ENCODE data around the gene PLEK2. TPM values are rescaled to one million over a fixed set of nuclear protein-coding genes. Genes with fewer than 3 reads are reported as not detected.
"Not testable (repeated sequence)": the region's sequence is repeated elsewhere in the genome, so short reads cannot be mapped to it uniquely, and the experiment has no call there.

Gene PLEK2, protein sequence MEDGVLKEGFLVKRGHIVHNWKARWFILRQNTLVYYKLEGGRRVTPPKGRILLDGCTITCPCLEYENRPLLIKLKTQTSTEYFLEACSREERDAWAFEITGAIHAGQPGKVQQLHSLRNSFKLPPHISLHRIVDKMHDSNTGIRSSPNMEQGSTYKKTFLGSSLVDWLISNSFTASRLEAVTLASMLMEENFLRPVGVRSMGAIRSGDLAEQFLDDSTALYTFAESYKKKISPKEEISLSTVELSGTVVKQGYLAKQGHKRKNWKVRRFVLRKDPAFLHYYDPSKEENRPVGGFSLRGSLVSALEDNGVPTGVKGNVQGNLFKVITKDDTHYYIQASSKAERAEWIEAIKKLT
- total RNA-seq (2014; rRNA removed; shearing (Covaris generic)), result not detected in 2 replicates

- DNase-seq (ENCODE audit: low spot score), result no peak
These were observed at the start of gene PLEK2 for GRCh38 chr14:67411820-67412421. TSS of gene PLEK2 (minus strand) at chr14:67412165. CDS start at chr14:67412059, 106 bp downstream.

DNA sequence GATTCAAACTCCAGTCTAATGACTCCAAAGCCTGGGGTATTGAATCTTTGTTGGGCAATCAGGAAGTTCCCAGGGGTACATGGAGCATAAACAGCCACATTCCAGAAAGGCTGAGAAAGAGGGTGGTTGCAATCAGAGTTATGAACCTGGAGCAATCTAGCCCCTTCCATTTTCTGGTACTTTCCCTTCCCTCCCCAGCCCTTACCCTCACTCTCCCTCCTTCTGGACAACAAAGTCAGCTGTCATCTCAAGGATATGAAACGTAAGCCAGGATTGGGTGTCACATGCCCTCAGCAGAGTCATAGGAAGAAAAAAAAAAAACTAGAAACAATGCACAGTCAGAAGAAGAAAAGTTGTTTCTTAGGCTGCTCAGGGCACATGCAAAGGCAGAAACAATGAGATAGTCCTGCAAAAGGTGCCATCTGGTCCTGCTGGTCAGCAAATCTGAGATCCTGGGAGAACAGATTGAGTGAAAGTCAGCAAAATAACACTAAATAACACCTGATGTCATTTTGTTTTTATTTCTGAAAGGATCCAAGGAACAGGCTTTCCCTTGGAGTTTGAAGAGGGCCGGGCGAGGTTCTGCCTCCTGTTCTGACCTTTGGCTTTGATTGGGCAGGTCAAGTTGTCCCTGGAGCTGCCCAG lies 49.5 kb upstream of the PLEK2 start:
- no peak for DNase-seq (ENCODE audit: low spot score)

- DNase-seq (ENCODE audit: low spot score), result no peak
These were observed 47.4 kb upstream of the PLEK2 start for GRCh38 chr14:67459336-67459735.

- DNase-seq (ENCODE audit: low spot score), result no peak
These were observed 45.8 kb upstream of the PLEK2 start for GRCh38 chr14:67457782-67458181.

DNA sequence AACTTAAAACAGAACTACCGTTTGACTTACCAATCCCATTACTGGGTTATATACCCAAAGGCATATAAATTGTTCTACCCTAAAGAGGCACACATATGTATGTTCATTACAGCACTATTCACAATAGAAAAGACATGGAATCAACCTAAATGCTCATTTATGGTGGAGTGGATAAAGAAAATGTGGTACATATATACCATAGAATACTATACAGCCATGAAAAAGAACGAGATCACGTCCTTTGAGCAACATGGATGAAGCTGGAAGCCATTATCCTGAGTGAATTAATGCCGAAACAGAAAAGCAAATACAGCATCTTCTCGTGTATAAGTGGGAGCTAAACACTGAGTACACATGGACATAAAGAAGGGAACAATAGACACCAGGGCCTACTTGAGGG lies 44.8 kb upstream of the PLEK2 start:
- no peak for DNase-seq (ENCODE audit: low spot score)

- no peak for DNase-seq (ENCODE audit: low spot score)
These were observed 41.8 kb upstream of the PLEK2 start for GRCh38 chr14:67453575-67454300.

DNA sequence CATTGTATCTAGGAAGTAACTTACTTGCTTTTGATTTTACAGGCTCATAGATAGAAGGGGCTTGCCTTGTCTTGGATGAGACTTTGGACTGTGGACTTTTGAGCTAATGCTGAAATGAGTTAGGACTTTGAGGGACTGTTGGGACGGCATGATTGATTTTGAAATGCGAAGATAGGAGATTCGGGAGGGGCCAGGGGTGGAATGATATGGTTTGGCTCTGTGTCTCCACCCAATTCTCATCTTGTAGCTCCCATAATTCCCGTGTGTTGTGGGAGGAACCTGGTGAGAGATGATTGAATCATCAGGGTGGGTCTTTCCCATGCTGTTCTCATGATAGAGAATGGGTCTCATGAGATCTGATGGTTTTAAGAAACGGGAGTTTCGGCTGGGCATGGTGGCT lies 39.7 kb upstream of the PLEK2 start:
- DNase-seq (ENCODE audit: low spot score), result not testable (repeated sequence)

- DNase-seq (ENCODE audit: low spot score), result no peak
These were observed 37.1 kb upstream of the PLEK2 start for GRCh38 chr14:67449096-67449495.

DNA sequence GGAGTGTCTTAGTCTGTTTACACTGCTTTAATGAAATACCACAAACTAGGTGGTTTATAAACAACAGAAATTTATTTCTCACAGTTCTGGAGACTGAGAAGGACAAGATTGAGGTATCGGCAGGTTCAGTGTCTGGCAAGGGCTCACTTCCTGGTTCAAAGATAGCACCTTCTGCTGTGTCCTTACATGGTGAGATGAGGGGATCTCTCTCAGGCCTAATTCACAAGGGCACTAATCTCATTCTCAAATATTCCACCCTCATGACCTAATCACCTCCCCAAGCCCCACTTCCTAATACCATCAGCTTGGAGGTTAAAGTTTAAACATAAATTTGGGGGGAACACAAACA lies 35.0 kb upstream of the PLEK2 start:
- no peak for DNase-seq (ENCODE audit: low spot score)

GRCh38 chr14:67446371-67447032 lies 34.5 kb upstream of the PLEK2 start:
- no peak for DNase-seq (ENCODE audit: low spot score)

GRCh38 chr14:67444395-67444794 lies 32.4 kb upstream of the PLEK2 start:
- no peak for DNase-seq (ENCODE audit: low spot score)

DNA sequence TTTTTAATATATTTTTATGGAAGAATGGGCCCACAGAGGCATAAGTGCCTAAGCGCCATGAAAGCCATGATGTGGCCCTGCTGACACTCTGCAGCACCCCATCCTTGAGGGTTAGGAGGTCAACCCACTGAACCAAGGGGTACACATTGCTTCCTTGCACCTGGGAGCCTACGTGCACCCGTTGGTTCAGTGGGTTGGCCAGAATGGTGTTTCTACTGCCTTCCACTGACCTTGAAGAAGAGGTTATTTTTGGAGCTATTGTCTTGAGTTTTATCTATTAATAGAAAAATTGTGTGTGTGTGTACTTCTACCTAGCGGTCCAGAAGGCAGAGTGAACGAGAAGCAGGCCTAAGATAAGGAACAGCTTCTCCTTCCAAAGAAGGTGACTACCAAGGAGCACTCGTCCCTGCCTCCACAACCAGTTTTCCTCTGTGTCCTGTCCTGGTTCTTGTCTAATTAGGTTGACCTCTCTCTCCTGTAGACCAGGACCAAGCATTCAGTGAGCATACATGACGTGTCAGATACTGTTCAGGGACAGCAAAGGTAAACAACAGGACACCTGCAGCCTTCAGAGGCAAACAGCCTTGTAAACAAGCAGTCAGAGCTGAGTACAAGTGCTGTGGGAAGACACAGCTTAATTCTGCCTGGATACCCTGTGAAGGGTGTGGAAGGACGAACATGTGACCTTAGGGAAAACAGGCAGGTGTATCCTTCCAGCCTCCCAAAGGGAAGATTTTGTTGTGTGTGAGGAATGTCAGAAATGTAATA lies 30.4 kb upstream of the PLEK2 start:
- DNase-seq (ENCODE audit: low spot score), result no peak

- DNase-seq (ENCODE audit: low spot score), result no peak
These were observed 29.7 kb upstream of the PLEK2 start for GRCh38 chr14:67441672-67442071.

GRCh38 chr14:67441256-67441655 lies 29.3 kb upstream of the PLEK2 start:
- DNase-seq (ENCODE audit: low spot score), result no peak

- DNase-seq (ENCODE audit: low spot score), result no peak
These were observed 28.5 kb upstream of the PLEK2 start for GRCh38 chr14:67440513-67440912.

DNA sequence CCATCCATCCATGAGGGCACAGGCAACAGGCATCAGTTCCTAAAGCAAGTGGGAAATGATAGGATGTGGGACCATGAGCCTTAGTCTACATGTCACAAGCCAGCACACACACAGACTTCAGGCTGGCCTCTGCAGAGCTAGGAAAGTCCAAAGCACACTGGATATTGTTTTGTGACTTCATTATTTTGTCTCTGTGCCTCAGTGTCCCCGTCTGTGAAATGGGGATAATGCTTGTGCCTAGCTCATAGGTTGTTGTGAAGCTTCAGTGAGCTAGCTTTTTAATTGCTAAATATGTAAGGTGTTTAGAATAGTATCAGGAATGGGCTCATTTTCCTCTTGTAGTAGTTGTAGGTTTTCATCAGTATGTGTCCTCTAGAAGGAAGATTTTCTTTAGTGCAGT lies 27.0 kb upstream of the PLEK2 start:
- DNase-seq (ENCODE audit: low spot score), result no peak

DNA sequence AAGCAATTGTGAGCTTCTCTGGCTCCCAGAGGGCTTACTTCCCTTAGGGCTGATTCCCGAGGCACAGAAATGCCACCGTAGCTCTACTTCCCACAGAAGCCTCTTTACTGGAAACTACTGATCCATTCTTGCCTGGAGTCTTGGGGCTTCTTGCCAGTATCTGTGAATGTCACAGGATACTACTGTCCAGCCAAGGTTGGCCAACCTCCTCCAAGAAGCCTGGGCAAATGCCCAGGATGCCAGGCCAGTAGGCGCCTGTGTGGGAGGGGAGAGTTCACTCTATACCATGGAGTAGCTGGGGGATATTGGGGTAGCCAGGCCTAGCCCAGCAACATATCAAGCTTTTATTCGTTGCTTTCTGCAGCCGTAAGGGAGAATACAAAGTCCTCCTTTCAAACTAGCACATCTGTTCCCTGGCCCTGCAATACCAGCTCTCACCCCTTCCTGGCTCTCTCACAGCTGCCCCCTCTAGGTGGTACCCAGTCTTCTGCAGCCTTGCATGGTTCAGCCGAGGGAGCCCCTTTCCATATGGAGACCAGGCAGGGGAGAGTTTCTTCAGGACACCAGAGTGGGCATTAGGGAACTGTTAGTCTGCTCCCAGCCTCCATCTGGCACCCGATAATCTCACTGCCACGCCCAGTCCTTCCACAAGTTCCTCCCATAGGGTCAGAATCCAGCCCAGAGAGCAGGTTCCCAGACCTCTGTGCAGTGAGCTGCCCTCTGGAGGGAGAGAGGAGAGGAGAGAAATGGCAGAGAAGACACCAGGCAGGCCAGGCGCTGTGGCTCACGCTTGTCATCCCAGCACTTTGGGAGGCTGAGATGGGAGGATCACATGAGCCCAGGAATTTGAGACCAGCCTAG lies 24.3 kb upstream of the PLEK2 start:
- DNase-seq (ENCODE audit: low spot score), result no peak

DNA sequence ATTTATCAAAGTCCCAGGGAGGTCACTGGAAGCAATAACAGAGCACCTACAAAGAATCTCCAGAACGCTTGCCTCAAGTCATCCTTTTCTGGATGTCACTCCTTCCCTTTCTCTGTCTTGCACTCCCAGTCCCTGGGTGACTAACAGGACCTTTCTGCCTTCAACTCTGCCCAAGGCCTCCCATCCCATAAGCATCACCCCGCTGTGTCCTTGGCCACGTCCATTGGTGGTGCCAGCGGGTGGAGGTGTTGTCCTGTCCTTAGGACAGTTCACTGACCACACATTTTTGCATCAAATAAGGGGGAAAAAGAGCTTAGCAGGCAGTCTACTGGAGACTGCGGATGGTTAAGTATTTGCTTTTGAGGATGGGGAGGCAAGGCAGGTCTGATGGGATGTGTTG lies 23.6 kb upstream of the PLEK2 start:
- no peak for DNase-seq (ENCODE audit: low spot score)

GRCh38 chr14:67432050-67432564 lies 20.1 kb upstream of the PLEK2 start:
- no peak for DNase-seq (ENCODE audit: low spot score)

Measured in H4 (cell line).